T-helper 2 cell treated with Interferon-gamma antibody and Interleukin-4, amounts not matched to agents 100 ng/mL and 5 ng/mL, for 36 hours (primary cell): ENCODE measurements around the gene ZNF516. TPM values are rescaled to one million over a fixed set of nuclear protein-coding genes. Genes with fewer than 3 reads are reported as not detected.
"Not testable (repeated sequence)": the region's sequence is repeated elsewhere in the genome, so short reads cannot be mapped to it uniquely, and the experiment has no call there.

Experiments used
- intact Hi-C: fragments of 100-400 bp; cut with micrococcal nuclease; formaldehyde crosslinking; loops from one replicate; pipeline ENCODE4 v1.15.1; 2023
- total RNA-seq: library from RNA; stranded (reverse); gene quantifications from 2 replicates; pipeline ENCODE4 v1.2.3, GENCODE V29; 2022

Gene ZNF516, protein sequence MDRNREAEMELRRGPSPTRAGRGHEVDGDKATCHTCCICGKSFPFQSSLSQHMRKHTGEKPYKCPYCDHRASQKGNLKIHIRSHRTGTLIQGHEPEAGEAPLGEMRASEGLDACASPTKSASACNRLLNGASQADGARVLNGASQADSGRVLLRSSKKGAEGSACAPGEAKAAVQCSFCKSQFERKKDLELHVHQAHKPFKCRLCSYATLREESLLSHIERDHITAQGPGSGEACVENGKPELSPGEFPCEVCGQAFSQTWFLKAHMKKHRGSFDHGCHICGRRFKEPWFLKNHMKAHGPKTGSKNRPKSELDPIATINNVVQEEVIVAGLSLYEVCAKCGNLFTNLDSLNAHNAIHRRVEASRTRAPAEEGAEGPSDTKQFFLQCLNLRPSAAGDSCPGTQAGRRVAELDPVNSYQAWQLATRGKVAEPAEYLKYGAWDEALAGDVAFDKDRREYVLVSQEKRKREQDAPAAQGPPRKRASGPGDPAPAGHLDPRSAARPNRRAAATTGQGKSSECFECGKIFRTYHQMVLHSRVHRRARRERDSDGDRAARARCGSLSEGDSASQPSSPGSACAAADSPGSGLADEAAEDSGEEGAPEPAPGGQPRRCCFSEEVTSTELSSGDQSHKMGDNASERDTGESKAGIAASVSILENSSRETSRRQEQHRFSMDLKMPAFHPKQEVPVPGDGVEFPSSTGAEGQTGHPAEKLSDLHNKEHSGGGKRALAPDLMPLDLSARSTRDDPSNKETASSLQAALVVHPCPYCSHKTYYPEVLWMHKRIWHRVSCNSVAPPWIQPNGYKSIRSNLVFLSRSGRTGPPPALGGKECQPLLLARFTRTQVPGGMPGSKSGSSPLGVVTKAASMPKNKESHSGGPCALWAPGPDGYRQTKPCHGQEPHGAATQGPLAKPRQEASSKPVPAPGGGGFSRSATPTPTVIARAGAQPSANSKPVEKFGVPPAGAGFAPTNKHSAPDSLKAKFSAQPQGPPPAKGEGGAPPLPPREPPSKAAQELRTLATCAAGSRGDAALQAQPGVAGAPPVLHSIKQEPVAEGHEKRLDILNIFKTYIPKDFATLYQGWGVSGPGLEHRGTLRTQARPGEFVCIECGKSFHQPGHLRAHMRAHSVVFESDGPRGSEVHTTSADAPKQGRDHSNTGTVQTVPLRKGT
- 1.1 and 2.2 TPM in 2 replicates for total RNA-seq

DNA sequence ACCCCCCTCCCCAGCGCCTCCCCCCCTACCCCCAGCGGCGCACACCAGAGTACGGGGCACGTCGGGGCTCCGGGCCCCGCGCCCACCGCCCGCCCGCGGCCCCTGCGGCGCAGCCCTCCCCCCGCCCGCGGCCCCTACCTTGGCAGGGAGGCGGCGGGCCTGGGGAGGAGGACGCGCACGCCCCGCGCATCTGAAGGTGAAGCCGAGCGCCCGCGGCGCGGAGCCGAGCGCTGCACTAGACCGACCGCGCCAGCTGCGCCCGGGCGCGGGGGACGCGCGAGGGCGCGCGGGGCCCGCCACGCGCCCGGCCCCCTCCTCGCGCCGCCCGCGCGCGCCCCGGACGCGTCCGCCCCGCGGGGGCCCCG lies at the start of gene ZNF516:
TSS of gene ZNF516 (minus strand) at position 237 of the 365 bp plus-strand sequence. CDS start 52,188 bp downstream, outside the sequence.
- intact Hi-C loops = no loop called here

DNA sequence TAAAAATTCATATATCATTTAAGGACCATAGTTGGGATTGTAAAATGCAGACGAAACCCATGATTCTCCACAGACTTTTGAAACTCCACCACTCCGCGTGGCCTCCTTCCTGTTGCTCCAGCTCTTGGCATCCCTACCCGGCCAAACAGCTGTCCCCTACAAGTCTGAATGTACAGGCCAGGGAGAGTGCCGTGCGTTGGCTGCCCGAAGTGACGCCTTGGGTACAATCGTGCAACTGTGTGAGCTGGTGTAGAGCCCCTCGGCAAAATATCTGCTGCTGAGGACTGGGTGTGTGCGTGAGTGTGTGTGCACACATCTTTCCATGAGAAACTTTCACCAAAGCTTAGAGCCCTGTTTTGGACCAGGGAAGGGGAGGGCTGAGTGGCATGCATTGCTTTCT lies 43.8 kb upstream of the ZNF516 start:
- intact Hi-C loops = no loop called here

GRCh38 chr18:76537621-76538020 lies 42.6 kb upstream of the ZNF516 start:
- intact Hi-C loops = no loop called here

GRCh38 chr18:76536593-76536992 lies 41.6 kb upstream of the ZNF516 start:
- intact Hi-C loops = not testable (repeated sequence)

- intact Hi-C loops = no loop called here
These were observed 37.8 kb upstream of the ZNF516 start for GRCh38 chr18:76532875-76533274.

- intact Hi-C loops = no loop called here
These were observed 35.8 kb upstream of the ZNF516 start for GRCh38 chr18:76530846-76531245.

DNA sequence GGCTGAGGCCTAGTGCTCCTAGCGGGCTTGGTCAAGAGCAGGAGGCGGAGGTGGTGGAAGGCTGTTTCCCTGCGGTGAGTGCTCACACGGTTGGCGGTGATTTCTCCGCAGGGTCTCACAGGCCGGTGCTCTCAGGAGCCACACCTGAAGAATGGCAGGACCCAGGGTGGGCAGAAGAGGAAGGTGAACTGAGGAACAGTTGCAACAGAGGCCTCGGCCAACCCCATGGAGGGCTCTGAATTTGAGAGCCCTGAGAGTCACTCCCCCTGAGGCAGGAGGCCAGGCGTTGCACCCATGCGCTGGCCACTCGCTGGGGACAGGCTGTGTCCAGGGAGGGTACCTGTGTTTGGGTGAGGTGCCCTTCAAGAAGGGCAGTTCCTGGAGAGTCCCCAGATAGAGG lies 35.3 kb upstream of the ZNF516 start:
- intact Hi-C loops = no loop called here

- intact Hi-C loops = no loop called here
These were observed 34.4 kb upstream of the ZNF516 start for GRCh38 chr18:76529433-76529811.

GRCh38 chr18:76528477-76529432 lies 33.7 kb upstream of the ZNF516 start:
- intact Hi-C loops = no loop called here

GRCh38 chr18:76525911-76526310 lies 30.9 kb upstream of the ZNF516 start:
- intact Hi-C loops = no loop called here

DNA sequence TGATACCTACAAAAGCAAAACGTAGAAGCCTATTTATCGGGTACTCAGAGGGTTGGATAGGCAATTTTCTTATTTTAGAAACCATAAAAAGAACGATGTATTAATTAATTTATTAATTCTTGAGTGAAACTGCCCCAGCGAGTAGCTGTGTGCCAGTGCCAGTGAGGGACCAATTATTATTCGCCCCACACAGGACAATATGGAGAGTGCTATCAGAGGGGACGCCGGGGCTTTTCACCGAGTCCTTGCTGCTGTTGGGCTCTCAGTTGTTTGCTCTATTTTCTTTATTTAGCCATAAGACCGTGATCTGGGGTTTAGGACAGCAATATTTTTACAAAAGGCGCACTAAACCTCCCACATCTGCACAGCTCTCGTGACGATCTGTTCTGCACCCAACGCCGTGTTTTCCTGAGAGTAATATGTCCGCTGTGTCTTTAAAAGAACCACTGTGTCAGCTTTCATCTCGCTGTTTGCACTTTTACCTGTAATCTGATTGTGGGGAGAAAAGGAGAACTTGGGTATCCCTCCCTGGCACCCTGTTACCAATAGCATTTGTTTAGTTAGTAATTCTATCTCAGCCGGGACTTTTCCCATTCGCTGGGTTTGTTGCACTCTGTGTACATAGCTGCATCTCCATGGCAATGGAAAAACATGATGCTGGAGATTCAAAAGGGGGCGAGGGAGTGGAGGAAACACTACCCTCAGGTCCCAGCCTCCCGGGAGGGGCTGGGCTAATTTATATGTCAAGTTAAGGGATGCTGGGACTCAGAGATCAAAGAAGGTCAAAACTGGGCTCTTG lies 30.1 kb upstream of the ZNF516 start:
- intact Hi-C loops = no loop called here

- intact Hi-C loops = no loop called here
These were observed 29.4 kb upstream of the ZNF516 start for GRCh38 chr18:76524477-76524876.

DNA sequence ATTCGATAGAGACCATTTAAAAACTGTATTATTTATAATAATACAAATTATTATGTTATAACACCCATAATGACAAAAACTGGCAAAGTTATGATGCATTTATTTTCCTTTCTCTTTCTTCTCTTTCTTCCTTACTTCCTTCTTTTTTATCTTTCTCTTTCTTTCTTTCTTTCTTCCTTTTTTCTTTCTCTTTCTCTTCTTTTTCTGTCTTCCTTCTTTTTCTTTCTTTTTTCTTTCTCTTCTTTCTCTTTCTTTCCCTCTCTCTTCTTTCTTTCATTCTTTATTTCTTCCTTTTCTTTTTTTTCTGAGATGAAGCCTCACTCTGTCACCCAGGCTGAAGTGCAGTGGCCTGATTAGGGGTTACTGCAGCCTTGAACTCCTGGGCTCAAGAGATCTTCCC lies 27.5 kb upstream of the ZNF516 start:
- intact Hi-C loops = no loop called here

GRCh38 chr18:76522122-76522503 lies 27.1 kb upstream of the ZNF516 start:
- intact Hi-C loops = no loop called here

DNA sequence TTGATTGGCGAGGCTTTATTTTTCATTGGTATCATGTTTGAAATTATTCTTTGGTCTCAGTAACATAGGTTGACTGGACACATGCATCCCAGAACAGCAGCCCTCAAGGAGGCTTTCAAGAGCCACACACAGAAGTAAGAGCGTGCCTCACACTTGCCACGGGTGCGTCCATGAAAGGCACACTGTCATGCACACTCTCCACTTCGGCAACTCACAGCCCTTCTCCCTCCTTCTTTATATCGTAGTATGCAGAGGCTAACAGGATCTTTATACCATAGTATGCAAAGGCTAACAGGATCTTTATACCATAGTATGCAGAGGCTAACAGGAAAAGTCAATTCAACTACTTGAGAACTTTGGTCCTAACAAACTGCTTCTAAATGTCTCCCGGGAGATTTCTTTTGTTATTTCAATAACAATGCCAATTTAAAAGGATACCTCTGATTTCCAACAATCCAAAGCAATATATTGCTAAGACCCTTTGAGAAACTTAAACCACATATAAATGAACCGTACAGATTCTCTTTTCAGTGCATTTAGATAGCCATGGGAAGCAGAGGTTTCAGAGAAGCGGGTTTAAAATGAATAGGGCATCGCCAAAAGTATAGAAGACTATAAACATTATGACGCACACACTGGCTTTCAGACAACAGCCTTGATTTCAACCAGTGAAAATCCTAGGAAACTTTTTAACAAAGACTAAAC lies 26.5 kb upstream of the ZNF516 start:
- intact Hi-C loops = no loop called here

GRCh38 chr18:76518860-76519538 lies 24.0 kb upstream of the ZNF516 start:
- intact Hi-C loops = no loop called here

DNA sequence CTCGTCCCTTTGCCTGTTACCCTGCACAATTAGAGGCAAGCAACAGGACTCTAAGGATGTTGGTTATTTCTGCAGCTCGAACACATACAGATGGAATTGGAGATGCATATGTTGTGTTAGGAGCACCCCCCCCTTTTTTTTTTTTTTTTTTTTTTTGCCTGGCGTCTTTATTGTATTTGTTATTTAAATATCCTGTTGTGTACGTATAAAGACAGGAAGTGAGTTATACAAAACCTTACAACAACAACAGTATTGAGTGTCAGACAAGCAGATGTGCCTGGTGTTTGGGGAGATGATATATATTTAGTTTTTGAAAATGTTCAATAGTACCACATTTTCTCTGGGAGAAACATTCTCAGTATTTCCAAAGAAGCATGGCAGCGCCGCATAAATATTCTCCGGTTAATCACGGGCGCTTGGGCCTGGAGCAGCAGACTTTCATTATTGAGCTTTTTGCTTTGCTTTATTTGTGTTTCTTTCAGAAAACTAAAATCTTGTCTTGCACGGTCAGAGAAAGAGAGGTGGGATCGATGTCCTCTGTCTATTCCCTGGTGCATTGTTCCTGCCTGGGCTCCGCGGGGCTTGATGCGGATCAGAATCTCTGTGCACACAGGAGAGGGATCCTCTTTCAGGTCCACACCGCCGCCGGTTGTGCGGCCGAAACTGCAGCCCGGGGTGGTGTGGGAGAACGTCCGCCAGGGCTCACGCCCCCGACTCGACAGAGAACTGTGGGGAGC lies 23.2 kb upstream of the ZNF516 start:
- intact Hi-C loops = no loop called here

DNA sequence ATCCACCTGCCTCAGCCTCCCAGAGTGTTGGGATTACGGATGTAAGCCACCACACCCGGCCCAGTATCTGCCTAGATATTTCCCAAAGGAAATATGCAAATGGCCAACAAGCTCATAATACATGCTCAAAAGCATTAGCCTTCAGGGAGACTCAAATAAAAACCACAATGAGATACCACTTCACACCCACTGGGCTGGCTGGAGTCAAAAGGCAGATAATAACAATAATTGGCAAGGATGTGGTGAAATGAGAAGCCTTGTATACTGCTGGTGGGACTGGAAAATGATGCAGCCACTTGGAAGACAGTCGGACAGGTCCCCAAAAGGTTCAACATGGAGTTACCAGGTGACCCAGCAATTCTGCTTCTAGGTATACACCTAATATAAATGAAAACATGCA lies 20.5 kb upstream of the ZNF516 start:
- intact Hi-C loops = no loop called here
